Measurements from ENCODE around the gene CYB5D1.
"Not testable (repeated sequence)": the region's sequence is repeated elsewhere in the genome, so short reads cannot be mapped to it uniquely, and the experiment has no call there.

Gene CYB5D1

DNA sequence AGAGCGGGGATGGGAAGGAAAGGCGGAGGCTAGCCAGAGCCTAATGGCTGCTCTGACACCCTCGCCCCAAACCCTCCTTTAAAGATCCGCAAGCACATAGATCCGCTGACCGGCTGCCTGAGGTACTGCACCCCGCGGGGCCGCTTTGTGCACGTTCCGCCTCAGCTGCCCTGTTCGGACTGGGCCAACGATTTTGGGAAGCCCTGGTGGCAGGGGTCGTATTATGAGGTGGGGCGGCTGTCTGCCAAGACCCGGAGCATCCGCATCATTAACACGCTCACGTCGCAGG, 663 bp downstream of the CYB5D1 start:
- Histone ChIP-seq H3K27ac (peak overlapping the region; percentile 89 to 90), H3K27me3 (no peaks in the 10 kb centered on the region), H3K4me3 (peak overlapping the region; percentile 66 to 77), H3K9me3 (no peaks in the 10 kb centered on the region), H3K4me1 (peaks cover 0 to 39% (median 34%) of the 10 kb centered on the region in 4 donors), H3K36me3 (peaks cover 0 to 6% (median 6%) of the 10 kb centered on the region in 3 donors)
- TF ChIP-seq, protein P1, sequence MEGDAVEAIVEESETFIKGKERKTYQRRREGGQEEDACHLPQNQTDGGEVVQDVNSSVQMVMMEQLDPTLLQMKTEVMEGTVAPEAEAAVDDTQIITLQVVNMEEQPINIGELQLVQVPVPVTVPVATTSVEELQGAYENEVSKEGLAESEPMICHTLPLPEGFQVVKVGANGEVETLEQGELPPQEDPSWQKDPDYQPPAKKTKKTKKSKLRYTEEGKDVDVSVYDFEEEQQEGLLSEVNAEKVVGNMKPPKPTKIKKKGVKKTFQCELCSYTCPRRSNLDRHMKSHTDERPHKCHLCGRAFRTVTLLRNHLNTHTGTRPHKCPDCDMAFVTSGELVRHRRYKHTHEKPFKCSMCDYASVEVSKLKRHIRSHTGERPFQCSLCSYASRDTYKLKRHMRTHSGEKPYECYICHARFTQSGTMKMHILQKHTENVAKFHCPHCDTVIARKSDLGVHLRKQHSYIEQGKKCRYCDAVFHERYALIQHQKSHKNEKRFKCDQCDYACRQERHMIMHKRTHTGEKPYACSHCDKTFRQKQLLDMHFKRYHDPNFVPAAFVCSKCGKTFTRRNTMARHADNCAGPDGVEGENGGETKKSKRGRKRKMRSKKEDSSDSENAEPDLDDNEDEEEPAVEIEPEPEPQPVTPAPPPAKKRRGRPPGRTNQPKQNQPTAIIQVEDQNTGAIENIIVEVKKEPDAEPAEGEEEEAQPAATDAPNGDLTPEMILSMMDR (IDR thresholded peaks at IDR 0.05), result peak in 1 of 2 experiments; percentile 26
- peak in 1 of 2 donors; percentile 68 for DNase-seq
- intact Hi-C loops (cut with DNase I; ENCODE audit: low total_unique reads), result loop anchor here (10.0 kb wide), 1 partner anchor 114 kb away; no protein-coding TSS in a partner anchor

DNA sequence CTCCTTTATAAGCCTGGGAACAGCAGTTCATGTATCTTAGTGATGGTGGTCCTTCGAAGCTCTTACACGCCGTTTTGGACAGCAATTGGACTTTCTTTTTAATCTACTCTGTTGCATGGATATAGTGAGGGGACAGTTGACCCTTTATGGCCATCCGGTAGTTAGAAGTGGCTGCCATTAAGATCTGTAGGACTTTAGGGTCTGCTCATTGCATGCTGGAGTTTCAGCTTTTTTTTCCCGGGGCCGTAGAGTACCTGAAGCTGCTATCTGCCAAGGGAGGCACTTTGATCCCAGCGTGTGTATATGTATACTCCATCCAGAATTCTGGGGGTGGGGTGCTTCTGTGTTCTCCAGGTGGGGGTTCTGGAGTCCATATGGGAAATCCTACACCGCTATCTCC, 1.2 kb downstream of the CYB5D1 start:
- H3K36me3 ChIP-seq, result peaks cover 0 to 3% (median 1%) of the 10 kb centered on the region in 3 donors
- TF ChIP-seq, protein P1 (IDR thresholded peaks at IDR 0.05), result no peak
- H3K27me3 ChIP-seq, result no peaks in the 10 kb centered on the region
- no peak for DNase-seq
- H3K4me1 ChIP-seq, result peaks cover 0 to 39% (median 34%) of the 10 kb centered on the region in 4 donors
- H3K9me3 ChIP-seq, result no peaks in the 10 kb centered on the region
- H3K27ac ChIP-seq, result peak overlapping the region; percentile 89 to 90
- peak overlapping the region; percentile 66 to 77 for H3K4me3 ChIP-seq
- intact Hi-C loops (cut with DNase I; ENCODE audit: low total_unique reads), result loop anchor here (10.0 kb wide), 1 partner anchor 114 kb away; no protein-coding TSS in a partner anchor

DNA sequence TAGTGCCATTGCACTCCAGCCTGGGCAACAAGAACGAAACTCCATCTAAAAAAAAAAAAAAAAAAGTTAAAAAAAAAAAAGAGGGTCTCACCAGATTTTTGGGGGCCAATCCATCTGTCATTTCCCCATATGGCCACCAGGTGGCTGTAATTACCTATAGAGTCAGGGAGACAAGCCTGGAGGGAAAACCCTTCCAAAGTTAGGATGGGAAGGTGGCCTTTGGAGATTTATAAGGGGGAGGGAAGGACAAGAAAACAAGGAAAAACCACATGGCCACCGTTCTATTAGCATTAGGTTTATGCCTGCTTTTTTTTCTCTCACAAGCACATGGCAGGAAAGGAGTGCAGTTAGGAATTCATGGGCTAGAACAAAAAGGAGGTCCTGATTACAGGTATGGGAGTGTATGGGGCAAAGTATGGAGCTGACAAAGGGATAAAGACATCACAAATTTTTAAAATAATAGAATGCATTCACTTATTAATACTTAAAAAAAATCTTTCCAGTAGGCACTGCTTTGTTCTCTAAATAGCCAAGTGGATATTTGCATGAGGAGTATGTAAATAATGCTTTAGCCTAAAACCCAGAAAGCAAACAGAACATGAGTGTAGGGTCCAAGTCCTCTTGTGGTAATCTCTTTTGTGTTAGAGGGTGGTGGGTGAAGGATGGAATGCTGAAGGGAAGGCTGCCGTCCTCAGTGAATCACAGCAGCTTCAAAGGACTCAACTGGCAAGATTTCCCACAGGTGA, 5.1 kb downstream of the CYB5D1 start:
- Histone ChIP-seq H3K27ac (no peak overlapping the region), H3K27me3 (no peaks in the 10 kb centered on the region), H3K4me1 (peaks cover 0 to 16% (median 12%) of the 10 kb centered on the region in 4 donors), H3K36me3 (peaks cover 0 to 9% (median 0%) of the 10 kb centered on the region in 3 donors), H3K9me3 (no peaks in the 10 kb centered on the region), H3K4me3 (no peak overlapping the region)
- DNase-seq, result no peak
- intact Hi-C loops (cut with DNase I; ENCODE audit: low total_unique reads), result loop anchor here (5.0 kb wide), 2 partner anchors 34 to 124 kb away; no protein-coding TSS in a partner anchor
- TF ChIP-seq, protein P1 (IDR thresholded peaks at IDR 0.05), result peak; percentile 69 to 86

GRCh38 chr17:7864384-7864783, 6.6 kb downstream of the CYB5D1 start:
- H3K9me3 ChIP-seq, H3K4me1 ChIP-seq, H3K27me3 ChIP-seq, H3K27ac ChIP-seq, DNase-seq, H3K4me3 ChIP-seq, H3K36me3 ChIP-seq: not testable (repeated sequence)
- intact Hi-C loops (cut with DNase I; ENCODE audit: low total_unique reads), result loop anchor here (5.0 kb wide), 2 partner anchors 33 to 123 kb away; no protein-coding TSS in a partner anchor

- TF ChIP-seq, protein P1 (IDR thresholded peaks at IDR 0.05), result no peak
- H3K27me3 ChIP-seq, result no peaks in the 10 kb centered on the region
- no peak for DNase-seq
- H3K4me3 ChIP-seq, result no peak overlapping the region
- H3K27ac ChIP-seq, result no peak overlapping the region
- intact Hi-C loops (cut with DNase I; ENCODE audit: low total_unique reads), result loop anchor here (5.0 kb wide), 2 partner anchors 32 to 122 kb away; no protein-coding TSS in a partner anchor
- H3K36me3 ChIP-seq, result peaks cover 0 to 9% (median 0%) of the 10 kb centered on the region in 3 donors
- no peaks in the 10 kb centered on the region for H3K4me1 ChIP-seq
- no peaks in the 10 kb centered on the region for H3K9me3 ChIP-seq
Observed at GRCh38 chr17:7864995-7865650, 7.3 kb downstream of the CYB5D1 start.

- TF ChIP-seq, protein P1 (IDR thresholded peaks at IDR 0.05), result no peak
- intact Hi-C loops (cut with DNase I; ENCODE audit: low total_unique reads), result no loop called here
Observed at GRCh38 chr17:7867881-7868329, 10.1 kb downstream of the CYB5D1 start.

More at GRCh38 chr17:7867881-7868329, 10.1 kb downstream of the CYB5D1 start:
- H3K9me3 ChIP-seq, result no peaks in the 10 kb centered on the region
- no peaks in the 10 kb centered on the region for H3K27me3 ChIP-seq
- peaks cover 0 to 5% (median 0%) of the 10 kb centered on the region in 3 donors for H3K36me3 ChIP-seq
- no peaks in the 10 kb centered on the region for H3K4me1 ChIP-seq
- no peak for DNase-seq
- no peak overlapping the region for H3K4me3 ChIP-seq
- H3K27ac ChIP-seq, result no peak overlapping the region

Measured in tibial artery (tissue), 4 donors.